ENCODE data around the gene BMP15. TPM values are rescaled to one million over a fixed set of nuclear protein-coding genes. Genes with fewer than 3 reads are reported as not detected.

Gene BMP15
- total RNA-seq, 1 experiment from 2014 or later = not detected

- Histone ChIP-seq H3K4me3 (ENCODE audit: low read length) (no peak overlapping the region), H3F3A (ENCODE audit: low read length, unreplicated experiment) (no peaks in the 10 kb centered on the region), H3K36me3 (ENCODE audit: low read depth, low read length) (no peaks in the 10 kb centered on the region), H3K27ac (ENCODE audit: low read length) (no peak overlapping the region), H2AFZ (ENCODE audit: low read length) (no peak overlapping the region), H3K4me1 (ENCODE audit: insufficient read depth, low read length) (no peaks in the 10 kb centered on the region), H3K9me2 (replicated peaks; ENCODE audit: low read length) (no peaks in the 10 kb centered on the region), H3K9ac (ENCODE audit: low read length) (no peak overlapping the region), H3K79me2 (ENCODE audit: low read length) (no peaks in the 10 kb centered on the region), H4K20me1 (ENCODE audit: low read length) (no peaks in the 10 kb centered on the region), H3K27me3 (ENCODE audit: low read length) (no peaks in the 10 kb centered on the region), H3K9me3 (ENCODE audit: low read length) (no peaks in the 10 kb centered on the region), H3K4me2 (ENCODE audit: low read length) (no peak overlapping the region)
- TF ChIP-seq EZH2 (IDR thresholded peaks at IDR 0.05; ENCODE audit: low read length, unreplicated experiment) = no peak
- TF ChIP-seq, protein P1, sequence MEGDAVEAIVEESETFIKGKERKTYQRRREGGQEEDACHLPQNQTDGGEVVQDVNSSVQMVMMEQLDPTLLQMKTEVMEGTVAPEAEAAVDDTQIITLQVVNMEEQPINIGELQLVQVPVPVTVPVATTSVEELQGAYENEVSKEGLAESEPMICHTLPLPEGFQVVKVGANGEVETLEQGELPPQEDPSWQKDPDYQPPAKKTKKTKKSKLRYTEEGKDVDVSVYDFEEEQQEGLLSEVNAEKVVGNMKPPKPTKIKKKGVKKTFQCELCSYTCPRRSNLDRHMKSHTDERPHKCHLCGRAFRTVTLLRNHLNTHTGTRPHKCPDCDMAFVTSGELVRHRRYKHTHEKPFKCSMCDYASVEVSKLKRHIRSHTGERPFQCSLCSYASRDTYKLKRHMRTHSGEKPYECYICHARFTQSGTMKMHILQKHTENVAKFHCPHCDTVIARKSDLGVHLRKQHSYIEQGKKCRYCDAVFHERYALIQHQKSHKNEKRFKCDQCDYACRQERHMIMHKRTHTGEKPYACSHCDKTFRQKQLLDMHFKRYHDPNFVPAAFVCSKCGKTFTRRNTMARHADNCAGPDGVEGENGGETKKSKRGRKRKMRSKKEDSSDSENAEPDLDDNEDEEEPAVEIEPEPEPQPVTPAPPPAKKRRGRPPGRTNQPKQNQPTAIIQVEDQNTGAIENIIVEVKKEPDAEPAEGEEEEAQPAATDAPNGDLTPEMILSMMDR (conservative IDR thresholded peaks at IDR 0.05; ENCODE audit: low read depth, low read length) = peak; percentile 62
- CTCF ChIA-PET = no interaction called here
- ATAC-seq (no peak), DNase-seq (peak; percentile 45)
- POLR2A ChIA-PET (ENCODE audit: unreplicated experiment) = no interaction called here
- intact Hi-C loops (cut with micrococcal nuclease) = no loop called here
- BruUV-seq (replicated peaks) = no TSS peak
Observed at GRCh38 chrX:50905334-50905733, 5.2 kb upstream of the BMP15 start.

- DNase-seq = no peak
- CTCF ChIA-PET = no interaction called here
Observed at GRCh38 chrX:50913520-50913919, 3.0 kb downstream of the BMP15 start.

GRCh38 chrX:50920132-50920531, 9.6 kb downstream of the BMP15 start:
- H3K4me2 ChIP-seq (ENCODE audit: low read length) = no peak overlapping the region
- no peak overlapping the region for H2AFZ ChIP-seq (ENCODE audit: low read length)
- POLR2A ChIA-PET (ENCODE audit: unreplicated experiment) = no interaction called here
- no peak for ATAC-seq
- DNase-seq = peak; percentile 51
- no peaks in the 10 kb centered on the region for H3K9me2 ChIP-seq (replicated peaks; ENCODE audit: low read length)
- no peaks in the 10 kb centered on the region for H3K27me3 ChIP-seq (ENCODE audit: low read length)
- H3K79me2 ChIP-seq (ENCODE audit: low read length) = no peaks in the 10 kb centered on the region
- H3K9me3 ChIP-seq (ENCODE audit: low read length) = no peaks in the 10 kb centered on the region
- no peaks in the 10 kb centered on the region for H3K4me1 ChIP-seq (ENCODE audit: insufficient read depth, low read length)
- no TSS peak for BruUV-seq (replicated peaks)
- H3K27ac ChIP-seq (ENCODE audit: low read length) = no peak overlapping the region
- H3F3A ChIP-seq (ENCODE audit: low read length, unreplicated experiment) = no peaks in the 10 kb centered on the region
- no peaks in the 10 kb centered on the region for H3K36me3 ChIP-seq (ENCODE audit: low read depth, low read length)
- CTCF ChIA-PET = no interaction called here
- TF ChIP-seq, protein P1 (conservative IDR thresholded peaks at IDR 0.05; ENCODE audit: low read depth, low read length) = peak; percentile 57
- no peak for TF ChIP-seq EZH2 (IDR thresholded peaks at IDR 0.05; ENCODE audit: low read length, unreplicated experiment)
- no peak for TF ChIP-seq EZH2phosphoT487 (IDR thresholded peaks at IDR 0.05; ENCODE audit: borderline replicate concordance, low read length)
- intact Hi-C loops (cut with micrococcal nuclease) = no loop called here
- H3K4me3 ChIP-seq (ENCODE audit: low read length) = no peak overlapping the region
- H4K20me1 ChIP-seq (ENCODE audit: low read length) = no peaks in the 10 kb centered on the region
- H3K9ac ChIP-seq (ENCODE audit: low read length) = no peak overlapping the region

More at GRCh38 chrX:50913520-50913919, 3.0 kb downstream of the BMP15 start:
- no peaks in the 10 kb centered on the region for H3K4me1 ChIP-seq (ENCODE audit: insufficient read depth, low read length)
- POLR2A ChIA-PET (ENCODE audit: unreplicated experiment) = no interaction called here
- no peaks in the 10 kb centered on the region for H3K27me3 ChIP-seq (ENCODE audit: low read length)
- no peaks in the 10 kb centered on the region for H3K9me2 ChIP-seq (replicated peaks; ENCODE audit: low read length)
- ATAC-seq = no peak
- H3K9me3 ChIP-seq (ENCODE audit: low read length) = no peaks in the 10 kb centered on the region
- no peaks in the 10 kb centered on the region for H3K79me2 ChIP-seq (ENCODE audit: low read length)
- H3F3A ChIP-seq (ENCODE audit: low read length, unreplicated experiment) = no peaks in the 10 kb centered on the region
- H3K4me3 ChIP-seq (ENCODE audit: low read length) = no peak overlapping the region
- no peaks in the 10 kb centered on the region for H4K20me1 ChIP-seq (ENCODE audit: low read length)
- H3K9ac ChIP-seq (ENCODE audit: low read length) = no peak overlapping the region
- intact Hi-C loops (cut with micrococcal nuclease) = no loop called here
- no peak overlapping the region for H2AFZ ChIP-seq (ENCODE audit: low read length)
- no peak overlapping the region for H3K4me2 ChIP-seq (ENCODE audit: low read length)
- no TSS peak for BruUV-seq (replicated peaks)
- H3K27ac ChIP-seq (ENCODE audit: low read length) = no peak overlapping the region
- H3K36me3 ChIP-seq (ENCODE audit: low read depth, low read length) = no peaks in the 10 kb centered on the region
- no peak for TF ChIP-seq EZH2 (IDR thresholded peaks at IDR 0.05; ENCODE audit: low read length, unreplicated experiment)
- no peak for TF ChIP-seq EZH2phosphoT487 (IDR thresholded peaks at IDR 0.05; ENCODE audit: borderline replicate concordance, low read length)
- TF ChIP-seq, protein P1 (conservative IDR thresholded peaks at IDR 0.05; ENCODE audit: low read depth, low read length) = no peak

Measured in PC-3 (cell line).